GM23338 (cell line): ENCODE data around the gene MGLL.

Source experiments
- CREB1 ChIP-seq: fragments of 250-450 bp; sonication (Bioruptor Pico); IDR thresholded peaks from 2 replicates; pipeline ENCODE4 v1.5.0; 2020; ENCODE audit warnings: low read depth, mild to moderate bottlenecking, moderate library complexity
- CTCF ChIP-seq, 2 experiments: fragments of 200-600 bp in 1 of 2; sonication (generic) in 1 of 2; conservative IDR thresholded peaks; 2 replicates each; pipeline versions ENCODE4 v1.5.1 to v1.6.1; 2016 to 2017; ENCODE audit warnings: antibody characterized with exemption in 2 of 2, low read depth in 2 of 2, mild to moderate bottlenecking in 2 of 2, moderate library complexity in 1 of 2
- EZH2 ChIP-seq: fragments of 200-600 bp; sonication (generic); IDR thresholded peaks from one replicate; pipeline ENCODE4 v1.8.0; 2017; ENCODE audit warnings: antibody characterized with exemption, mild to moderate bottlenecking, low read depth; ENCODE audit not compliant: unreplicated experiment
- EZH2phosphoT487 ChIP-seq: fragments of 200-600 bp; sonication (generic); IDR thresholded peaks from one replicate; pipeline ENCODE4 v1.8.1; 2018; ENCODE audit warnings: antibody characterized with exemption; ENCODE audit not compliant: unreplicated experiment
- JUNB ChIP-seq: IDR thresholded peaks from one replicate; pipeline ENCODE4 v1.6.1; 2016; ENCODE audit warnings: antibody characterized with exemption; ENCODE audit not compliant: unreplicated experiment
- NANOG ChIP-seq: IDR thresholded peaks from 2 replicates; pipeline ENCODE4 v1.6.1; 2016; ENCODE audit warnings: antibody characterized with exemption, borderline replicate concordance
- POLR2AphosphoS5 ChIP-seq: IDR thresholded peaks from 2 replicates; pipeline ENCODE4 v1.6.1; 2016; ENCODE audit warnings: antibody characterized with exemption, low read depth
- REST ChIP-seq: IDR thresholded peaks from one replicate; pipeline ENCODE4 v1.6.1; 2018; ENCODE audit warnings: antibody characterized with exemption; ENCODE audit not compliant: unreplicated experiment
- ZNF462 ChIP-seq: fragments of 250-450 bp; sonication (Bioruptor Pico); IDR thresholded peaks from 2 replicates; pipeline ENCODE4 v1.5.0; 2020; ENCODE audit warnings: mild to moderate bottlenecking, moderate library complexity

- no peak for TF ChIP-seq CTCF (conservative IDR thresholded peaks at IDR 0.05; ENCODE audit: low read depth in 2 of 2)
- TF ChIP-seq EZH2phosphoT487: no peak
- no peak for TF ChIP-seq EZH2
- no peak for TF ChIP-seq POLR2AphosphoS5
- no peak for TF ChIP-seq CREB1 (CRISPR knock-in tag)
- TF ChIP-seq NANOG: no peak
- no peak for TF ChIP-seq REST
- no peak for TF ChIP-seq JUNB
- no peak for TF ChIP-seq ZNF462 (CRISPR knock-in tag)
Observed at GRCh38 chr3:127799476-127800222, 22.7 kb downstream of the MGLL start.
